ENCODE results near the gene SMAP2. TPM values are rescaled to one million over a fixed set of nuclear protein-coding genes. Genes with fewer than 3 reads are reported as not detected.

The SMAP2 gene
- total and polyA plus RNA-seq, 2 donors (not counting 3 experiments of a cell fraction or from before 2014, with no cell fraction given): 8.0 to 11.1 TPM

- no peak for DNase-seq (ENCODE audit: low read depth, low spot score)
- H2AFZ ChIP-seq (ENCODE audit: low read depth, low read length): no peak overlapping the region
- H3K9me1 ChIP-seq (replicated peaks; ENCODE audit: control insufficient read depth, extremely low read depth, insufficient read depth, low read length): no peaks in the 10 kb centered on the region
- H3K27me3 ChIP-seq (ENCODE audit: control insufficient read depth in 2 of 2, insufficient read depth in 2 of 2, low read length in 2 of 2): peaks cover 0 to 1% of the 10 kb centered on the region in 2 experiments
- H3K79me2 ChIP-seq (ENCODE audit: control insufficient read depth, insufficient read depth, low read length): no peaks in the 10 kb centered on the region
- H3K36me3 ChIP-seq (ENCODE audit: control insufficient read depth in 2 of 2, extremely low read depth in 1 of 2, insufficient read depth in 2 of 2, low read length in 2 of 2): no peaks in the 10 kb centered on the region
- no peak overlapping the region for H3K4me2 ChIP-seq (ENCODE audit: insufficient read depth, low read length)
- ChIA-PET CTCF (interaction anchor here (1.3 to 8.3 kb wide), 4 partner anchors 12 to 198 kb away, joined by 3 to 46 read pairs (median 4); no protein-coding TSS in a partner anchor), POLR2A (no interaction called here)
- H4K20me1 ChIP-seq (replicated peaks; ENCODE audit: control insufficient read depth, extremely low read depth, insufficient read depth, low read length): no peaks in the 10 kb centered on the region
- BruUV-seq (replicated peaks): no TSS peak
- no peak overlapping the region for H3K27ac ChIP-seq (ENCODE audit: insufficient read depth, low read depth, low read length)
- TF ChIP-seq EZH2 (IDR thresholded peaks at IDR 0.05; ENCODE audit: borderline replicate concordance, low read depth, low read length, severe bottlenecking): no peak
- dilution Hi-C loops (cut with MboI; ENCODE audit: extremely low pct_ligation_motif_present, low sequenced_read_pairs): no loop called here
- no peaks in the 10 kb centered on the region for H3K9me3 ChIP-seq (replicated peaks; ENCODE audit: control insufficient read depth, insufficient read depth, low read length)
- intact Hi-C loops (cut with micrococcal nuclease): no loop called here
- no peaks in the 10 kb centered on the region for H3K4me1 ChIP-seq (ENCODE audit: control insufficient read depth, extremely low read depth, insufficient read depth, low read length)
- FAIRE-seq: no peak
- no peak overlapping the region for H3K4me3 ChIP-seq (replicated peaks in 1 of 3; ENCODE audit: insufficient read depth in 1 of 3, low read depth in 1 of 3, low read length in 3 of 3)
- H3K9ac ChIP-seq (replicated peaks; ENCODE audit: extremely low read depth, insufficient read depth, low read length): no peak overlapping the region
These were observed 22.4 kb upstream of the SMAP2 start for GRCh38 chr1:40351124-40351523.

- Histone ChIP-seq H3K4me2 (ENCODE audit: insufficient read depth, low read length) (no peak overlapping the region), H3K4me3 (replicated peaks in 1 of 3; ENCODE audit: insufficient read depth in 1 of 3, low read depth in 1 of 3, low read length in 3 of 3) (no peak overlapping the region), H3K79me2 (ENCODE audit: control insufficient read depth, insufficient read depth, low read length) (no peaks in the 10 kb centered on the region), H3K4me1 (ENCODE audit: control insufficient read depth, extremely low read depth, insufficient read depth, low read length) (no peaks in the 10 kb centered on the region), H3K9me1 (replicated peaks; ENCODE audit: control insufficient read depth, extremely low read depth, insufficient read depth, low read length) (no peaks in the 10 kb centered on the region), H3K27ac (ENCODE audit: insufficient read depth, low read depth, low read length) (no peak overlapping the region), H2AFZ (ENCODE audit: low read depth, low read length) (no peak overlapping the region), H4K20me1 (replicated peaks; ENCODE audit: control insufficient read depth, extremely low read depth, insufficient read depth, low read length) (no peaks in the 10 kb centered on the region), H3K9ac (replicated peaks; ENCODE audit: extremely low read depth, insufficient read depth, low read length) (no peak overlapping the region), H3K9me3 (replicated peaks; ENCODE audit: control insufficient read depth, insufficient read depth, low read length) (no peaks in the 10 kb centered on the region), H3K36me3 (ENCODE audit: control insufficient read depth in 2 of 2, extremely low read depth in 1 of 2, insufficient read depth in 2 of 2, low read length in 2 of 2) (no peaks in the 10 kb centered on the region), H3K27me3 (ENCODE audit: control insufficient read depth in 2 of 2, insufficient read depth in 2 of 2, low read length in 2 of 2) (peaks cover 0 to 1% of the 10 kb centered on the region in 2 experiments)
- FAIRE-seq (no peak), DNase-seq (ENCODE audit: low read depth, low spot score) (no peak)
- ChIA-PET CTCF (interaction anchor here (1.2 to 8.3 kb wide), 6 partner anchors 11 to 208 kb away, joined by 3 to 46 read pairs (median 4); no protein-coding TSS in a partner anchor), POLR2A (no interaction called here)
- intact Hi-C loops (cut with micrococcal nuclease): no loop called here
- TF ChIP-seq MYC (IDR thresholded peaks at IDR 0.05; ENCODE audit: low read depth, low read length): no peak
- no peak for TF ChIP-seq CTCF (IDR thresholded peaks at IDR 0.05; ENCODE audit: extremely low read depth in 1 of 2, insufficient read depth in 1 of 2, low read depth in 1 of 2, low read length in 2 of 2)
- TF ChIP-seq POLR2AphosphoS5 (IDR thresholded peaks at IDR 0.05; ENCODE audit: insufficient read depth, low read depth, low read length): no peak
- TF ChIP-seq, protein P1, sequence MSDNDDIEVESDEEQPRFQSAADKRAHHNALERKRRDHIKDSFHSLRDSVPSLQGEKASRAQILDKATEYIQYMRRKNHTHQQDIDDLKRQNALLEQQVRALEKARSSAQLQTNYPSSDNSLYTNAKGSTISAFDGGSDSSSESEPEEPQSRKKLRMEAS (IDR thresholded peaks at IDR 0.05; ENCODE audit: insufficient read depth, insufficient read length): no peak
- TF ChIP-seq GATA2 (IDR thresholded peaks at IDR 0.05; ENCODE audit: insufficient read depth, insufficient read length, low read depth, low read length): no peak
- no peak for TF ChIP-seq EZH2 (IDR thresholded peaks at IDR 0.05; ENCODE audit: borderline replicate concordance, low read depth, low read length, severe bottlenecking)
- no TSS peak for BruUV-seq (replicated peaks)
- dilution Hi-C loops (cut with MboI; ENCODE audit: extremely low pct_ligation_motif_present, low sequenced_read_pairs): no loop called here
These were observed 21.4 kb upstream of the SMAP2 start for GRCh38 chr1:40352126-40352525.
